GM12878 (cell line): Measurements from ENCODE around the gene MAN1A1. TPM values are rescaled to one million over a fixed set of nuclear protein-coding genes. Genes with fewer than 3 reads are reported as not detected.

ENCODE experiments used
- ATAC-seq: fragments of 200-7000 bp; cut with Tn5 transposase; 3 replicates; pipeline ENCODE4 v1.9.1; 2020; ENCODE audit warnings: mild to moderate bottlenecking, moderate library complexity
- BruUV-seq: library from RNA; stranded (reverse); fragments of 400-500 nt; replicated peaks from 2 replicates; lab custom pipeline; 2021; lab: Mats Ljungman, UMichigan
- CTCF ChIA-PET: fragments of 300-600 bp; sonication (Branson Sonifier 250); formaldehyde crosslinking; extraction: SDS; loops from one replicate; lab custom pipeline; 2021; ENCODE audit warnings: inconsistent platforms; lab: Yijun Ruan, JAX
- POLR2A ChIA-PET: fragments of 350-600 bp; formaldehyde crosslinking; extraction: SDS; loops from one replicate; lab custom pipeline; 2021; ENCODE audit warnings: inconsistent platforms; lab: Charles Lee
- RAD21 ChIA-PET: fragments of 300-600 bp; sonication (Branson Sonifier 250); formaldehyde crosslinking; loops from one replicate; lab custom pipeline; 2023; ENCODE audit warnings: antibody characterized with exemption; ENCODE audit not compliant: unreplicated experiment; lab: Charles Lee
- SMC1A ChIA-PET: fragments of 300-600 bp; sonication (Branson Sonifier 250); formaldehyde crosslinking; loops from one replicate; lab custom pipeline; 2023; ENCODE audit not compliant: unreplicated experiment, uncharacterized antibody; lab: Charles Lee
- DNase-seq: peaks from one replicate; pipeline ENCODE4 v3.0.0-alpha.2; 2011; ENCODE audit warnings: low read depth, low spot score
- FAIRE-seq: peaks from 3 replicates; lab custom pipeline; 2011; peaks lifted over from hg19 to GRCh38; lab: Jason Lieb, UNC
- H2AFZ ChIP-seq: 2 replicates; pipeline ENCODE4 v1.6.0; 2011; ENCODE audit warnings: low read depth, low read length, control low read depth; ENCODE audit not compliant: control insufficient read depth
- H3K27ac ChIP-seq: 2 replicates; pipeline ENCODE4 v1.5.1; 2011; ENCODE audit warnings: control low read depth; ENCODE audit not compliant: control insufficient read depth, insufficient read depth
- H3K27me3 ChIP-seq, 2 experiments: replicated peaks in 1 of 2; 2 replicates each; pipeline versions ENCODE4 v1.6.0 to v1.6.1; 2011; ENCODE audit warnings: low read length in 1 of 2; ENCODE audit not compliant: control insufficient read depth in 2 of 2, insufficient read depth in 2 of 2
- H3K36me3 ChIP-seq, 2 experiments: 2 replicates each; pipeline ENCODE4 v1.5.1; 2011; ENCODE audit warnings: low read length in 1 of 2; ENCODE audit not compliant: control insufficient read depth in 2 of 2, insufficient read depth in 2 of 2
- H3K4me1 ChIP-seq: 2 replicates; pipeline ENCODE4 v1.6.1; 2011; ENCODE audit warnings: mild to moderate bottlenecking, low read length, moderate library complexity, mixed read lengths; ENCODE audit not compliant: control insufficient read depth, insufficient read depth
- H3K4me2 ChIP-seq: 2 replicates; pipeline ENCODE4 v1.6.0; 2011; ENCODE audit warnings: control low read depth; ENCODE audit not compliant: control insufficient read depth, insufficient read depth
- H3K4me3 ChIP-seq: fragments of 200-600 bp; sonication (generic); 2 replicates; pipeline ENCODE4 v1.5.1; 2016
- H3K79me2 ChIP-seq: 2 replicates; pipeline ENCODE4 v1.6.0; 2011; ENCODE audit warnings: low read length; ENCODE audit not compliant: control insufficient read depth, insufficient read depth
- H3K9ac ChIP-seq: 2 replicates; pipeline ENCODE4 v1.8.0; 2011; ENCODE audit warnings: low read length, control low read depth, mixed read lengths; ENCODE audit not compliant: control insufficient read depth, insufficient read depth
- H3K9me3 ChIP-seq: replicated peaks from 3 replicates; pipeline ENCODE4 v1.5.1; 2011; ENCODE audit warnings: mild to moderate bottlenecking, low read length; ENCODE audit not compliant: control insufficient read depth, insufficient read depth
- H4K20me1 ChIP-seq: 2 replicates; pipeline ENCODE4 v1.6.0; 2011; ENCODE audit not compliant: control insufficient read depth, insufficient read depth
- ATF7 ChIP-seq: fragments of 450-650 bp; IDR thresholded peaks from 2 replicates; pipeline ENCODE4 v1.6.1; 2016; ENCODE audit warnings: low read depth, mild to moderate bottlenecking
- CBFB ChIP-seq: IDR thresholded peaks from 2 replicates; pipeline ENCODE4 v1.6.1; 2016; ENCODE audit warnings: antibody characterized with exemption, low read depth
- CHD1 ChIP-seq: IDR thresholded peaks from 2 replicates; pipeline ENCODE4 v1.6.1; 2012; ENCODE audit warnings: low read depth, low read length, improper control_type of control experiment
- HDAC2 ChIP-seq: fragments of 200-600 bp; sonication (generic); IDR thresholded peaks from 2 replicates; pipeline ENCODE4 v1.6.1; 2017
- LARP7 ChIP-seq: fragments of 450-650 bp; IDR thresholded peaks from 2 replicates; pipeline ENCODE4 v1.6.1; 2017; ENCODE audit warnings: mild to moderate bottlenecking
- MTA2 ChIP-seq: fragments of 450-650 bp; IDR thresholded peaks from 2 replicates; pipeline ENCODE4 v1.6.1; 2016; ENCODE audit warnings: low read depth, mild to moderate bottlenecking, moderate library complexity
- NR2C1 ChIP-seq: fragments of 450-650 bp; IDR thresholded peaks from 2 replicates; pipeline ENCODE4 v1.6.1; 2017; ENCODE audit warnings: antibody characterized with exemption, mild to moderate bottlenecking, moderate library complexity
- PAX5 ChIP-seq: IDR thresholded peaks from 2 replicates; pipeline ENCODE4 v1.6.1; 2011; ENCODE audit warnings: low read depth, low read length, borderline replicate concordance
- SIN3A ChIP-seq: IDR thresholded peaks from 2 replicates; pipeline ENCODE4 v1.6.1; 2012; ENCODE audit warnings: low read depth, low read length, improper control_type of control experiment
- ZZZ3 ChIP-seq: IDR thresholded peaks from 2 replicates; pipeline ENCODE4 v1.6.1; 2011; ENCODE audit warnings: low read depth; ENCODE audit not compliant: control insufficient read depth, insufficient read length
- WGBS: methylation state at CpG from one replicate; pipeline ENCODE4 v1.1.6; 2016; ENCODE audit warnings: low lambda C conversion rate; ENCODE audit not compliant: insufficient replicate concordance, insufficient coverage; ENCODE audit errors: missing lambda C conversion rate; 5-methylcytosine and 5-hydroxymethylcytosine counted together
- in situ Hi-C: fragments of 300-500 bp; cut with MboI; formaldehyde crosslinking; loops from 9 replicates; pipeline ENCODE4 v1.14.3; 2018; ENCODE audit warnings: mixed read lengths
- intact Hi-C: fragments of 100-400 bp; cut with micrococcal nuclease; formaldehyde crosslinking; loops from one replicate; pipeline ENCODE4 v1.14.2; 2022; ENCODE audit not compliant: unreplicated experiment
- polyA plus RNA-seq, 11 experiments: library from polyadenylated mRNA; depleted of rRNA in 4 of 11; unstranded in 6 of 11; stranded (reverse) in 5 of 11; fragments of >200 nt; fragmentation: Nextera tagmentation in 4 of 11; fragmentation: Illumina TruSeq in 1 of 11; extraction: Ambion mirVana in 4 of 11; extraction: Trizol in 1 of 11; gene quantifications; 1 replicate in 1 of 11; 2 replicates in 10 of 11; pipeline versions ENCODE4 v1.2.1 to v1.2.3, GENCODE V29; 2011 to 2016; ENCODE audit warnings: inconsistent platforms in 2 of 11, missing spikeins in 2 of 11, low read depth in 1 of 11
- total RNA-seq, 4 experiments: library from RNA; depleted of rRNA in 3 of 4; stranded (reverse); fragments of >200 nt in 3 of 4; fragmentation: Illumina TruSeq in 1 of 4; extraction: Trizol in 1 of 4; gene quantifications; 2 replicates each; pipeline versions ENCODE4 v1.2.1 to v1.2.3, GENCODE V29; 2013 to 2021
- TF ChIP-seq, protein P1 (sequence below): fragments of 450-650 bp; IDR thresholded peaks from 2 replicates; pipeline ENCODE4 v1.6.1; 2017; ENCODE audit warnings: mild to moderate bottlenecking
- TF ChIP-seq, protein P2 (sequence below): fragments of 150-350 bp; IDR thresholded peaks from 2 replicates; pipeline ENCODE4 v1.6.1; 2016; ENCODE audit warnings: low read depth, low read length

MAN1A1 gene
- total and polyA plus RNA-seq, 10 of the 15 experiments (the other 5 are each of a cell fraction or from before 2014, with no cell fraction given) = 5.4 to 28.1 (median 19.5) TPM

- WGBS = 96% methylated on average over 4 of the region's 4 CpGs
- Histone ChIP-seq H3K4me2 (no peak overlapping the region), H3K27me3 (no peaks in the 10 kb centered on the region), H4K20me1 (no peaks in the 10 kb centered on the region), H3K4me1 (peaks cover 28% of the 10 kb centered on the region), H3K79me2 (peaks cover 5% of the 10 kb centered on the region), H3K4me3 (no peak overlapping the region), H3K9me3 (no peaks in the 10 kb centered on the region), H3K27ac (no peak overlapping the region), H3K9ac (no peak overlapping the region), H2AFZ (no peak overlapping the region), H3K36me3 (no peaks in the 10 kb centered on the region)
- in situ Hi-C loops = no loop called here
- ATAC-seq (no peak), DNase-seq (no peak), FAIRE-seq (no peak)
- ChIA-PET POLR2A (interaction anchor here (1.0 to 9.1 kb wide), 5 partner anchors 18 to 115 kb away, joined by 3 to 114 read pairs (median 60); no protein-coding TSS in a partner anchor), SMC1A (interaction anchor here (0.8 to 10.5 kb wide), 7 partner anchors 12 to 169 kb away, joined by 3 to 359 read pairs (median 4); no protein-coding TSS in a partner anchor), RAD21 (interaction anchor here (0.7 to 14.2 kb wide), 4 partner anchors 23 to 831 kb away, joined by 3 to 414 read pairs (median 20); no protein-coding TSS in a partner anchor), CTCF (interaction anchor here (0.7 to 7.1 kb wide), 4 partner anchors 17 to 34 kb away, joined by 3 to 62 read pairs (median 20); no protein-coding TSS in a partner anchor)
- intact Hi-C loops = loop anchor here (10.0 kb wide), 1 partner anchor 422 kb away; the partner anchor contains the start of gene ASF1A
- no TSS peak for BruUV-seq
- TF ChIP-seq LARP7 (no peak), SIN3A (no peak), ZZZ3 (no peak), ATF7 (no peak), NR2C1 (no peak), HDAC2 (no peak), MTA2 (no peak), PAX5 (no peak), CHD1 (no peak), CBFB (no peak)
- TF ChIP-seq, protein P1, sequence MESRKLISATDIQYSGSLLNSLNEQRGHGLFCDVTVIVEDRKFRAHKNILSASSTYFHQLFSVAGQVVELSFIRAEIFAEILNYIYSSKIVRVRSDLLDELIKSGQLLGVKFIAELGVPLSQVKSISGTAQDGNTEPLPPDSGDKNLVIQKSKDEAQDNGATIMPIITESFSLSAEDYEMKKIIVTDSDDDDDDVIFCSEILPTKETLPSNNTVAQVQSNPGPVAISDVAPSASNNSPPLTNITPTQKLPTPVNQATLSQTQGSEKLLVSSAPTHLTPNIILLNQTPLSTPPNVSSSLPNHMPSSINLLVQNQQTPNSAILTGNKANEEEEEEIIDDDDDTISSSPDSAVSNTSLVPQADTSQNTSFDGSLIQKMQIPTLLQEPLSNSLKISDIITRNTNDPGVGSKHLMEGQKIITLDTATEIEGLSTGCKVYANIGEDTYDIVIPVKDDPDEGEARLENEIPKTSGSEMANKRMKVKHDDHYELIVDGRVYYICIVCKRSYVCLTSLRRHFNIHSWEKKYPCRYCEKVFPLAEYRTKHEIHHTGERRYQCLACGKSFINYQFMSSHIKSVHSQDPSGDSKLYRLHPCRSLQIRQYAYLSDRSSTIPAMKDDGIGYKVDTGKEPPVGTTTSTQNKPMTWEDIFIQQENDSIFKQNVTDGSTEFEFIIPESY = no peak
- TF ChIP-seq, protein P2, sequence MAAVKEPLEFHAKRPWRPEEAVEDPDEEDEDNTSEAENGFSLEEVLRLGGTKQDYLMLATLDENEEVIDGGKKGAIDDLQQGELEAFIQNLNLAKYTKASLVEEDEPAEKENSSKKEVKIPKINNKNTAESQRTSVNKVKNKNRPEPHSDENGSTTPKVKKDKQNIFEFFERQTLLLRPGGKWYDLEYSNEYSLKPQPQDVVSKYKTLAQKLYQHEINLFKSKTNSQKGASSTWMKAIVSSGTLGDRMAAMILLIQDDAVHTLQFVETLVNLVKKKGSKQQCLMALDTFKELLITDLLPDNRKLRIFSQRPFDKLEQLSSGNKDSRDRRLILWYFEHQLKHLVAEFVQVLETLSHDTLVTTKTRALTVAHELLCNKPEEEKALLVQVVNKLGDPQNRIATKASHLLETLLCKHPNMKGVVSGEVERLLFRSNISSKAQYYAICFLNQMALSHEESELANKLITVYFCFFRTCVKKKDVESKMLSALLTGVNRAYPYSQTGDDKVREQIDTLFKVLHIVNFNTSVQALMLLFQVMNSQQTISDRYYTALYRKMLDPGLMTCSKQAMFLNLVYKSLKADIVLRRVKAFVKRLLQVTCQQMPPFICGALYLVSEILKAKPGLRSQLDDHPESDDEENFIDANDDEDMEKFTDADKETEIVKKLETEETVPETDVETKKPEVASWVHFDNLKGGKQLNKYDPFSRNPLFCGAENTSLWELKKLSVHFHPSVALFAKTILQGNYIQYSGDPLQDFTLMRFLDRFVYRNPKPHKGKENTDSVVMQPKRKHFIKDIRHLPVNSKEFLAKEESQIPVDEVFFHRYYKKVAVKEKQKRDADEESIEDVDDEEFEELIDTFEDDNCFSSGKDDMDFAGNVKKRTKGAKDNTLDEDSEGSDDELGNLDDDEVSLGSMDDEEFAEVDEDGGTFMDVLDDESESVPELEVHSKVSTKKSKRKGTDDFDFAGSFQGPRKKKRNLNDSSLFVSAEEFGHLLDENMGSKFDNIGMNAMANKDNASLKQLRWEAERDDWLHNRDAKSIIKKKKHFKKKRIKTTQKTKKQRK = no peak
These were observed 32.6 kb downstream of the MAN1A1 start for GRCh38 chr6:119317007-119317406.
